Measurements from ENCODE around the gene DPAGT1. TPM values are rescaled to one million over a fixed set of nuclear protein-coding genes. Genes with fewer than 3 reads are reported as not detected.

Gene DPAGT1
- total RNA-seq, 1 donor from 2014 or later: 48.8 TPM

- H3K27ac Mint-ChIP-seq (ENCODE audit: unreplicated experiment): peak overlapping the region; percentile 6
- H3K36me3 Mint-ChIP-seq (ENCODE audit: low read depth): no peaks in the 10 kb centered on the region
- H3K27me3 Mint-ChIP-seq (ENCODE audit: low read depth): no peaks in the 10 kb centered on the region
- H3K4me3 Mint-ChIP-seq: peak overlapping the region; percentile 86
- no peak for TF ChIP-seq CTCF (conservative IDR thresholded peaks at IDR 0.05)
- peaks cover 23% of the 10 kb centered on the region for H3K4me1 Mint-ChIP-seq
- no peaks in the 10 kb centered on the region for H3K9me3 Mint-ChIP-seq
- DNase-seq (ENCODE audit: low read depth, low spot score): no peak
Measured at GRCh38 chr11:119109843-119110242, 8.2 kb upstream of the DPAGT1 start.

- Mint-ChIP-seq H3K27me3 (ENCODE audit: low read depth) (no peaks in the 10 kb centered on the region), H3K4me3 (peak overlapping the region; percentile 86), H3K9me3 (no peaks in the 10 kb centered on the region), H3K36me3 (ENCODE audit: low read depth) (no peaks in the 10 kb centered on the region), H3K4me1 (peaks cover 28% of the 10 kb centered on the region), H3K27ac (ENCODE audit: unreplicated experiment) (no peak overlapping the region)
- TF ChIP-seq CTCF (conservative IDR thresholded peaks at IDR 0.05): no peak
- no peak for DNase-seq (ENCODE audit: low read depth, low spot score)
Measured at GRCh38 chr11:119108857-119109221, 7.2 kb upstream of the DPAGT1 start.

- Mint-ChIP-seq H3K4me1 (peaks cover 31% of the 10 kb centered on the region), H3K36me3 (ENCODE audit: low read depth) (no peaks in the 10 kb centered on the region), H3K4me3 (peak overlapping the region; percentile 86), H3K27ac (ENCODE audit: unreplicated experiment) (peak overlapping the region; percentile 62), H3K27me3 (ENCODE audit: low read depth) (no peaks in the 10 kb centered on the region), H3K9me3 (no peaks in the 10 kb centered on the region)
- TF ChIP-seq CTCF (conservative IDR thresholded peaks at IDR 0.05): no peak
- DNase-seq (ENCODE audit: low read depth, low spot score): no peak
Measured at GRCh38 chr11:119108146-119108856, 6.6 kb upstream of the DPAGT1 start.

GRCh38 chr11:119107538-119108145 lies 6.0 kb upstream of the DPAGT1 start:
- Mint-ChIP-seq H3K27ac (ENCODE audit: unreplicated experiment) (no peak overlapping the region), H3K4me3 (peak overlapping the region; percentile 90), H3K27me3 (ENCODE audit: low read depth) (no peaks in the 10 kb centered on the region), H3K36me3 (ENCODE audit: low read depth) (no peaks in the 10 kb centered on the region), H3K4me1 (peaks cover 31% of the 10 kb centered on the region), H3K9me3 (no peaks in the 10 kb centered on the region)
- DNase-seq (ENCODE audit: low read depth, low spot score): no peak
- TF ChIP-seq CTCF (conservative IDR thresholded peaks at IDR 0.05): no peak

GRCh38 chr11:119106564-119107537 lies 5.2 kb upstream of the DPAGT1 start, which contains the start of gene C2CD2L:
C2CD2L (plus strand) TSS chr11:119107344; CDS start chr11:119107742, 398 bp downstream.
- H3K36me3 Mint-ChIP-seq (ENCODE audit: low read depth): no peaks in the 10 kb centered on the region
- no peak for TF ChIP-seq CTCF (conservative IDR thresholded peaks at IDR 0.05)
- DNase-seq (ENCODE audit: low read depth, low spot score): peak; percentile 71
- no peaks in the 10 kb centered on the region for H3K9me3 Mint-ChIP-seq
- H3K4me3 Mint-ChIP-seq: peak within 1 kb of the TSS; percentile 90
- no peaks in the 10 kb centered on the region for H3K27me3 Mint-ChIP-seq (ENCODE audit: low read depth)
- peaks cover 38% of the 10 kb centered on the region for H3K4me1 Mint-ChIP-seq
- peak within 1 kb of the TSS; percentile 62 for H3K27ac Mint-ChIP-seq (ENCODE audit: unreplicated experiment)

Measured in neural crest cell (in vitro differentiated cells).